ENCODE results near the gene PEX14. TPM values are rescaled to one million over a fixed set of nuclear protein-coding genes. Genes with fewer than 3 reads are reported as not detected.

The PEX14 gene
- total RNA-seq, 1 donor from 2014 or later: 17.4 TPM

DNA sequence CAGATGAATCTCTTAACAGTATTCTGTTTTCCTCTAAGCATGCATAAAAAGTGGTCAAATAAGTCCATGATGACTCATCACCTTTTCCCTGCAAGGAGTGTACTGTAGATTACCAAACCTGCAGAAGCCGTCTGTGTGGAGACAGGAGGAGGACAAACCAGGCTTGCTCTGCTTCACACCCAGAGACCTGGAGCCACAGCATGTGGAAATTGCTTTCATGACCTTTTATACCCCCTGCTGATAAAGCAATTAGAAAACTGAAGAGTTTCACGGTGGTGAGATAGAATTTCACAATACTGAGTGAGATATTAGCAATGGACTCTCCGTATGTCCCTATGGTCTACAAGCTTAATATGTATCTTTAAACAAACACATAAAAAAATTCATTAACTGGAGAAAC lies 15.6 kb upstream of the PEX14 start:
- DNase-seq (ENCODE audit: low spot score): no peak
- peaks cover 15% of the 10 kb centered on the region for H3K4me1 Mint-ChIP-seq (ENCODE audit: low read depth)
- peak overlapping the region; percentile 73 for H3K27ac Mint-ChIP-seq (ENCODE audit: unreplicated experiment)

DNA sequence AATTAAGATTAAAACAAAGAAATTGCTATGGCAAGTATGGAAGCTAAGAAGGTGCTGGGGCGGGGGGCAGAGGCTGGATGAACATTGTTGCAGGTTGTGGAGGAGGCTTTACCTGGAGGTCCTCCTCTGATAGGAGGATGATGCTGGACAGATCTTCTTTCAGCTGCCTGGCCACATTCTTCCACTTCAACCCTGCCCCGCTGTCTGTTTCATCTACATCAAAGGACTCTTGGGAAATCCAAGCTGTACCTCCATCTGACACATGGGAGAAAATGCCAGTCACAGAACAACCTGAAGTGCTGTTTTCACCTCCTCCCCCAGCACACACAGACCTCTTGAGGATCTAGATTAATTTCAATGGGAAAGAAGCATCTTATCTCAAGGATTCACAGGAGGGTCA lies 7.7 kb upstream of the PEX14 start:
- Mint-ChIP-seq H3K9me3 (ENCODE audit: low read depth) (no peaks in the 10 kb centered on the region), H3K27me3 (ENCODE audit: low read depth) (no peaks in the 10 kb centered on the region), H3K36me3 (ENCODE audit: low read depth) (peaks cover 25% of the 10 kb centered on the region), H3K27ac (ENCODE audit: unreplicated experiment) (no peak overlapping the region), H3K4me1 (ENCODE audit: low read depth) (peaks cover 11% of the 10 kb centered on the region), H3K4me3 (ENCODE audit: unreplicated experiment) (no peak overlapping the region)
- DNase-seq (ENCODE audit: low spot score): no peak
- TF ChIP-seq, protein P1, sequence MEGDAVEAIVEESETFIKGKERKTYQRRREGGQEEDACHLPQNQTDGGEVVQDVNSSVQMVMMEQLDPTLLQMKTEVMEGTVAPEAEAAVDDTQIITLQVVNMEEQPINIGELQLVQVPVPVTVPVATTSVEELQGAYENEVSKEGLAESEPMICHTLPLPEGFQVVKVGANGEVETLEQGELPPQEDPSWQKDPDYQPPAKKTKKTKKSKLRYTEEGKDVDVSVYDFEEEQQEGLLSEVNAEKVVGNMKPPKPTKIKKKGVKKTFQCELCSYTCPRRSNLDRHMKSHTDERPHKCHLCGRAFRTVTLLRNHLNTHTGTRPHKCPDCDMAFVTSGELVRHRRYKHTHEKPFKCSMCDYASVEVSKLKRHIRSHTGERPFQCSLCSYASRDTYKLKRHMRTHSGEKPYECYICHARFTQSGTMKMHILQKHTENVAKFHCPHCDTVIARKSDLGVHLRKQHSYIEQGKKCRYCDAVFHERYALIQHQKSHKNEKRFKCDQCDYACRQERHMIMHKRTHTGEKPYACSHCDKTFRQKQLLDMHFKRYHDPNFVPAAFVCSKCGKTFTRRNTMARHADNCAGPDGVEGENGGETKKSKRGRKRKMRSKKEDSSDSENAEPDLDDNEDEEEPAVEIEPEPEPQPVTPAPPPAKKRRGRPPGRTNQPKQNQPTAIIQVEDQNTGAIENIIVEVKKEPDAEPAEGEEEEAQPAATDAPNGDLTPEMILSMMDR (IDR thresholded peaks at IDR 0.05): no peak

More for the DNA sequence above, 15.6 kb upstream of the PEX14 start:
- Mint-ChIP-seq H3K9me3 (ENCODE audit: low read depth) (no peaks in the 10 kb centered on the region), H3K36me3 (ENCODE audit: low read depth) (peaks cover 15% of the 10 kb centered on the region), H3K4me3 (ENCODE audit: unreplicated experiment) (no peak overlapping the region), H3K27me3 (ENCODE audit: low read depth) (no peaks in the 10 kb centered on the region)
- TF ChIP-seq, protein P1 (IDR thresholded peaks at IDR 0.05): no peak

DNA sequence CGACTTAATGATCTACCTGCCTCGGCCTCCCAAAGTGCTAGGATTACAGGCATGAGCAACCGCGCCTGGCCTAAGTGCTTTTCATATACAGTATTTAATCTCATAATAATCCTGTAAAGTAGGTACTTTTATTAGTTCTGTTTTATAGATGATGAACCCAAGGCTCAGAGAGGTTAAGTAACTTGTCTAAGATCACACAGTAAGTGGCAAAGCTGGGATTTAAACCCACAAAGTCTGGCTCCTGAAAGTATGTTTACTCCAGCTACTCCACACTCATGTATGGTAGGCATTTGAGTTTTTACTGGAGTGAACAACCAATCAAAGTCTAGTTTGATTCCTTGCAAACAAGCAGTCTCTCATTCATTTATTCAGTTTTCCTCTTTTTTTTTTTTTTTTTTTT lies 4.7 kb upstream of the PEX14 start:
- Mint-ChIP-seq H3K27ac (ENCODE audit: unreplicated experiment) (no peak overlapping the region), H3K4me1 (ENCODE audit: low read depth) (peaks cover 28% of the 10 kb centered on the region), H3K27me3 (ENCODE audit: low read depth) (no peaks in the 10 kb centered on the region), H3K4me3 (ENCODE audit: unreplicated experiment) (no peak overlapping the region), H3K36me3 (ENCODE audit: low read depth) (peaks cover 9% of the 10 kb centered on the region), H3K9me3 (ENCODE audit: low read depth) (no peaks in the 10 kb centered on the region)
- TF ChIP-seq, protein P1 (IDR thresholded peaks at IDR 0.05): no peak
- DNase-seq (ENCODE audit: low spot score): no peak

DNA sequence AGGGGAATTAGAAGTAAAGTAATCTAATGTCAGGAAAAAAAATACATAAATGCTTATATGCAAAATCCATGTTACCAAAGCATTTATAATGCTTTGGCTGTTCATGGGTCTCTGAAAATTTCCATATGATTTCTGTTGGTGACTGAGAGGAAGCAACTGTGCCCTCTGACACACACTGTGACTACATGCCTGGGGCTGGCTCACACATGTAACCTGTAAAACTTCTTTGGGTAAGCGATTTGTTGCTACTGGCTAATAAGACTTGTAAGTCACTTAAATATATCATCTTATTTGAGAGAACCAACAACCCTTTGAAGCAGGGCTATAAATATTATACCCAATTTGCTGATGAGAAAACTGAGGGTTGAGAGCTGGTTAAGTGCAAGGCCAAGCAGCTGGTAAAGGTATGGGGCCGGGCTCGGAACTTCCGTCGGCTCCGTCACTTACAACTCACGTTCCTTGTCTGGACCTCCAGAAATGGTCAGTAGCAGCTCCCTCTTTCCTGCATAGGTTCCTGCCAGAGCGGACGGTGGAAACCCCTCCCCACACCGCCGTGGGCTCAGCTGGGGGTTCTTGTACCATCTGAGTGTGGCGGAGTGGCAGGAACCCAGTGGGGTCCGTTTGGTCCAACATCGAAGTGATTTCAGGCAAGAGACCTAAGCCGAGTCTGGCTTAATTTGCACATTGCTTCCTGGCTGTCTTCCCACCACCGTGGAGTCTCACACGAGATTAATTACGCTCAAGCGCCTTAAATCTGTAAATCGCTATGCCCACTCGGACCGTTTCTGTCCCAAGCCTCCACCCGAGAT lies 3.1 kb upstream of the PEX14 start:
- TF ChIP-seq, protein P1 (IDR thresholded peaks at IDR 0.05): no peak
- H3K4me1 Mint-ChIP-seq (ENCODE audit: low read depth): peaks cover 43% of the 10 kb centered on the region
- no peaks in the 10 kb centered on the region for H3K27me3 Mint-ChIP-seq (ENCODE audit: low read depth)
- DNase-seq (ENCODE audit: low spot score): no peak
- H3K27ac Mint-ChIP-seq (ENCODE audit: unreplicated experiment): peak overlapping the region; percentile 90
- H3K36me3 Mint-ChIP-seq (ENCODE audit: low read depth): peaks cover 9% of the 10 kb centered on the region
- H3K4me3 Mint-ChIP-seq (ENCODE audit: unreplicated experiment): peak overlapping the region; percentile 95
- no peaks in the 10 kb centered on the region for H3K9me3 Mint-ChIP-seq (ENCODE audit: low read depth)

DNA sequence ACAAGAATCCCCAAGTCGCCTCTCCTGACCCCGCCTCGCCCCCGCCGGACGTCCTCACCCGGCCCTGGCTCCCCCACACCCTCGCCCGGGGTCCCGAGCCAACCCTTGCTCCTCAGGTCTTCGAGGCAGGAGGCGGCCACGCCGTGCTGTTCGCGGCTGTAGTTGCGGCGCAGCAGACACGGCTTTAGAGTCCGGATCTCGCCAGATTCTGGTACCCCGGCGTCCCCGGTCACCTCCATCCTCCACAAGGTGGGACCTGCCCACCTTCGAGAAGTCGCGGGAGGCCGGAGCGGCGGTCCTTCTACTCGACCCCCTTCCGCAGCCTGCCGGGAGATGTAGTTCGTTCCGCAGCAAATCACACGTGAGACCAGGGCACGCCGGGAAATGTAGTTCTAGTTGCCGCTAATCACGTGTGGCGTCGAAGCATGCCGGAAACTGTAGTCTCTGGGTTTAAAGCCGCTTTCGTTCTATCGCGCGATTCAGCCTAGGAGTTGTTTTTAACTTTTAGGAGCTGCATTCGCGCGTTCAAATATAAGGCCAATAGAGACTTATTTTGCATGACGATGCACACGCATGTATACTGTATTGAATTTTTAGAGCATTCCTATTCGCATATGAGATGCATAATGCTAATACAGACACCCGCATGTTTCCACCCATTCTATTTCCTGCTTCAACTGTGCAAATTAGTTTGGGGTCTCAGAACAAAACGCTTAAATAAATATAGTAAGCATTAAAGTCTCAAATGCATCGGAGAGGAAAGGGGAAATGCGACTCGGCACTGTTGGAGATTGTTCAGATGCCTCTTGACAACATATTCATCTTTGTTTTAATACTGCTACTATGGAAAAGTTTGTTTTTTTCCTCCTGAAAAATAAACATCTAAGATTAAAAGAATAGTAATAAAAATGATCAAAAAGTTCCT lies 2.3 kb upstream of the PEX14 start, which contains the start of gene DFFA:
Gene DFFA, minus strand, starts transcription at position 310 of the 925 bp plus-strand sequence. Its CDS starts 71 bp downstream, at position 239.
- peaks cover 45% of the 10 kb centered on the region for H3K4me1 Mint-ChIP-seq (ENCODE audit: low read depth)
- H3K27me3 Mint-ChIP-seq (ENCODE audit: low read depth): no peaks in the 10 kb centered on the region
- TF ChIP-seq, protein P1 (IDR thresholded peaks at IDR 0.05): no peak
- DNase-seq (ENCODE audit: low spot score): peak; percentile 97
- no peaks in the 10 kb centered on the region for H3K9me3 Mint-ChIP-seq (ENCODE audit: low read depth)
- H3K36me3 Mint-ChIP-seq (ENCODE audit: low read depth): peaks cover 7% of the 10 kb centered on the region
- H3K4me3 Mint-ChIP-seq (ENCODE audit: unreplicated experiment): peak within 1 kb of the TSS; percentile 95
- peak within 1 kb of the TSS; percentile 90 for H3K27ac Mint-ChIP-seq (ENCODE audit: unreplicated experiment)

Measured in chondrocyte (in vitro differentiated cells).